ENCODE results near the gene VTI1A. TPM values are rescaled to one million over a fixed set of nuclear protein-coding genes. Genes with fewer than 3 reads are reported as not detected.

VTI1A gene
- total RNA-seq, 1 experiment from 2014 or later = 18.1 TPM

DNA sequence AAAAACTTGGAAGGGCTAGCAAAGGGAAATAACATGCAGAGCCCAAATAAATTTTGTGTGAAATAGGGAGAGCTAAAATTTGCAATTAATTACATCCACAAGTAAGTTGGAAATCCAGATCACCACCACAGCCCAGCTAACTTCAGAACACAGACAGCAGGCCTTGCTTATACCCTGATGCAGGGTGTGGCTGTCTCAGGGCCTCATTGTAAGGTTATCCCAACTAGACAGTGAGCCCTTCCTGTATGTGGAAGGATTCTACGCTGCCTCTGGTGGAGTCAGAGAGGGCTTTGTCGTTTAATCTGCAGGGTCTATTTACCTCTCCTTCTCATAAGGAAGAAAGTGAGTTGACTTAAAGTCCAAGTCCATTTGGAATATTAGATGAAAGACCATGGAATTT lies 322.1 kb downstream of the VTI1A start:
- Histone ChIP-seq H4K20me1 (ENCODE audit: insufficient read depth) (no peaks in the 10 kb centered on the region), H3K36me3 (ENCODE audit: low read depth) (no peaks in the 10 kb centered on the region), H3K27ac (peak overlapping the region; percentile 55), H3K9me2 (ENCODE audit: insufficient read depth) (no peaks in the 10 kb centered on the region), H2AFZ (no peak overlapping the region), H3K79me2 (ENCODE audit: low read depth) (no peaks in the 10 kb centered on the region), H3K4me3 (no peak overlapping the region), H3K9me3 (ENCODE audit: insufficient read depth, low read depth) (no peaks in the 10 kb centered on the region), H3F3A (ENCODE audit: insufficient read depth, low read depth) (peaks cover 37% of the 10 kb centered on the region), H3K27me3 (ENCODE audit: insufficient read depth, low read depth) (no peaks in the 10 kb centered on the region), H3K4me1 (replicated peaks; ENCODE audit: insufficient read depth) (peaks cover 59% of the 10 kb centered on the region), H3K4me2 (peak overlapping the region; percentile 60)
- POLR2A ChIA-PET (ENCODE audit: unreplicated experiment) = no interaction called here
- intact Hi-C loops (cut with micrococcal nuclease; ENCODE audit: unreplicated experiment) = no loop called here
- no TSS peak for BruUV-seq (replicated peaks)
- TF ChIP-seq, protein P1, sequence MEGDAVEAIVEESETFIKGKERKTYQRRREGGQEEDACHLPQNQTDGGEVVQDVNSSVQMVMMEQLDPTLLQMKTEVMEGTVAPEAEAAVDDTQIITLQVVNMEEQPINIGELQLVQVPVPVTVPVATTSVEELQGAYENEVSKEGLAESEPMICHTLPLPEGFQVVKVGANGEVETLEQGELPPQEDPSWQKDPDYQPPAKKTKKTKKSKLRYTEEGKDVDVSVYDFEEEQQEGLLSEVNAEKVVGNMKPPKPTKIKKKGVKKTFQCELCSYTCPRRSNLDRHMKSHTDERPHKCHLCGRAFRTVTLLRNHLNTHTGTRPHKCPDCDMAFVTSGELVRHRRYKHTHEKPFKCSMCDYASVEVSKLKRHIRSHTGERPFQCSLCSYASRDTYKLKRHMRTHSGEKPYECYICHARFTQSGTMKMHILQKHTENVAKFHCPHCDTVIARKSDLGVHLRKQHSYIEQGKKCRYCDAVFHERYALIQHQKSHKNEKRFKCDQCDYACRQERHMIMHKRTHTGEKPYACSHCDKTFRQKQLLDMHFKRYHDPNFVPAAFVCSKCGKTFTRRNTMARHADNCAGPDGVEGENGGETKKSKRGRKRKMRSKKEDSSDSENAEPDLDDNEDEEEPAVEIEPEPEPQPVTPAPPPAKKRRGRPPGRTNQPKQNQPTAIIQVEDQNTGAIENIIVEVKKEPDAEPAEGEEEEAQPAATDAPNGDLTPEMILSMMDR (conservative IDR thresholded peaks at IDR 0.05) = no peak
- no peak for TF ChIP-seq EZH2 (IDR thresholded peaks at IDR 0.05; ENCODE audit: low read depth)
- DNase-seq = no peak
- CTCF ChIA-PET = no interaction called here

DNA sequence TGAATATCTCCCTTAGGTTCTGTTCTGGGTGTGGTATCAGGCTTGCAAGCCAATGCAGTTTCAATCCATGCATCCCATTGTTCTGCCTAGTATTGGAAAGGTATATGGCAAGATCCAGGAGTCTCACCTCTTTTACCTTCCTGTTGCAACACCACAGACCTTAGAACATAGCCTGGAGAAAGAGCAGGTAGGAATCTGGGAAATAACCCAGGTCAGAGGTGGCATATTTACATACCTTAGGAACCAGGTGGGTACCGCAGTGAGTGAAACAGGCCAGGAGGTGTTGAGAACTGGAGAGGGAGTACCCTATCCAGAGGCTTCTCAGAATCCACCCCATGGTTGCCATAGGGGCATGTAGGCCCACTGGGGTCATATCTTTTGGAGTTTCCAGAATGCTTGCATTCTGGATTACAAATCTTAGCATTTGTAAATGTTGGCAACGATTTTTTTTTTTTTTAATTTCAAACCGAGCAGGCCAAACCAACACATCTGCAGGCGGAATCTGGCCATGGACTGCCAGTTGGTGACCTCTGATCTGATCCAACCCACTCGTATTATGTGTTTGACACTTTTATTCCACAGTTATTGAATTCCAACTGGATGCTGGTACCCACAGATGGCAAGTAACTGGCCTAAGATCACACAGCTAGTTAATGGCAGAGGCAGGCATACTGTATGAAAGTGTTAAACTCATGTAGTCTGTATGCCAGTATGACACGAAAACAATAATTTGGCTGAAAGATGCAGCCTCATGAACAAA lies 322.8 kb downstream of the VTI1A start:
- ChIA-PET CTCF (no interaction called here), POLR2A (ENCODE audit: unreplicated experiment) (no interaction called here)
- Histone ChIP-seq H3K27me3 (ENCODE audit: insufficient read depth, low read depth) (no peaks in the 10 kb centered on the region), H3K79me2 (ENCODE audit: low read depth) (no peaks in the 10 kb centered on the region), H3F3A (ENCODE audit: insufficient read depth, low read depth) (peaks cover 37% of the 10 kb centered on the region), H3K9me2 (ENCODE audit: insufficient read depth) (no peaks in the 10 kb centered on the region), H3K27ac (peak overlapping the region; percentile 55), H3K4me3 (no peak overlapping the region), H3K36me3 (ENCODE audit: low read depth) (no peaks in the 10 kb centered on the region), H4K20me1 (ENCODE audit: insufficient read depth) (no peaks in the 10 kb centered on the region), H3K9me3 (ENCODE audit: insufficient read depth, low read depth) (no peaks in the 10 kb centered on the region), H2AFZ (no peak overlapping the region), H3K4me1 (replicated peaks; ENCODE audit: insufficient read depth) (peaks cover 52% of the 10 kb centered on the region), H3K4me2 (peak overlapping the region; percentile 60)
- TF ChIP-seq, protein P1 (conservative IDR thresholded peaks at IDR 0.05) = no peak
- TF ChIP-seq EZH2 (IDR thresholded peaks at IDR 0.05; ENCODE audit: low read depth) = no peak
- intact Hi-C loops (cut with micrococcal nuclease; ENCODE audit: unreplicated experiment) = no loop called here
- DNase-seq = peak in 1 of 2 experiments; percentile 75
- no TSS peak for BruUV-seq (replicated peaks)

DNA sequence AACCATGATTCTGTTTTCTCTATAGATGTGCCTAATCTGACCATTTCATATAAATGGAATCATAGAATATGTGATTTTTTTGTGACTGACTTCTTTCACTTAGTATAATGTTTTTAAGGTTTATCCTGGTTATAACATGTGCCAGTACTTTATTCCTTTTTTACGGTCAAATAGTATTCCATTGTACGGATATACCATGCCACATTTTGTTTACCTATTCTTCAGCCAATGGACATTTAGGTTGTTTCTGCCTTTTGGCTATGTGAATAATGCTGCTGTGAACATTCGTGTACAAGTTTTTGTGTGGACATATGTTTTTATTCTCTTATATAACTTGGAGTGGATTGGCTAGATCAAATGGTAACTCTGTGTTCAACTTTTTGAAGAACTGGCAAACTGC lies 324.7 kb downstream of the VTI1A start:
- POLR2A ChIA-PET (ENCODE audit: unreplicated experiment) = no interaction called here
- no peaks in the 10 kb centered on the region for H3K79me2 ChIP-seq (ENCODE audit: low read depth)
- BruUV-seq (replicated peaks) = no TSS peak
- no peak overlapping the region for H3K4me2 ChIP-seq
- no peaks in the 10 kb centered on the region for H3K36me3 ChIP-seq (ENCODE audit: low read depth)
- H3K27ac ChIP-seq = no peak overlapping the region
- H3K4me3 ChIP-seq = no peak overlapping the region
- DNase-seq = no peak
- CTCF ChIA-PET = no interaction called here
- intact Hi-C loops (cut with micrococcal nuclease; ENCODE audit: unreplicated experiment) = no loop called here
- no peaks in the 10 kb centered on the region for H4K20me1 ChIP-seq (ENCODE audit: insufficient read depth)
- TF ChIP-seq EZH2 (IDR thresholded peaks at IDR 0.05; ENCODE audit: low read depth) = no peak
- TF ChIP-seq, protein P1 (conservative IDR thresholded peaks at IDR 0.05) = no peak
- no peaks in the 10 kb centered on the region for H3K27me3 ChIP-seq (ENCODE audit: insufficient read depth, low read depth)
- no peak overlapping the region for H2AFZ ChIP-seq
- H3K9me2 ChIP-seq (ENCODE audit: insufficient read depth) = no peaks in the 10 kb centered on the region
- H3F3A ChIP-seq (ENCODE audit: insufficient read depth, low read depth) = peaks cover 22% of the 10 kb centered on the region
- H3K9me3 ChIP-seq (ENCODE audit: insufficient read depth, low read depth) = no peaks in the 10 kb centered on the region
- peaks cover 41% of the 10 kb centered on the region for H3K4me1 ChIP-seq (replicated peaks; ENCODE audit: insufficient read depth)
